Chondrocyte (in vitro differentiated cells): ENCODE data around the gene LRRC63. TPM values are rescaled to one million over a fixed set of nuclear protein-coding genes. Genes with fewer than 3 reads are reported as not detected.

Experiments
- DNase-seq: peaks from one replicate; pipeline ENCODE4 v3.0.0; 2021; ENCODE audit warnings: mixed read lengths, low spot score
- H3K27ac Mint-ChIP-seq: one replicate; pipeline ENCODE4 v1.8.0; 2021; ENCODE audit warnings: mild to moderate bottlenecking, moderate library complexity, mixed read lengths; ENCODE audit not compliant: unreplicated experiment
- H3K27me3 Mint-ChIP-seq: 2 replicates; pipeline ENCODE4 v1.8.0; 2021; ENCODE audit warnings: low read depth, mixed read lengths
- H3K36me3 Mint-ChIP-seq: 2 replicates; pipeline ENCODE4 v1.8.0; 2021; ENCODE audit warnings: low read depth, mixed read lengths
- H3K4me1 Mint-ChIP-seq: 2 replicates; pipeline ENCODE4 v1.8.0; 2021; ENCODE audit warnings: low read depth, mild to moderate bottlenecking, mixed read lengths
- H3K4me3 Mint-ChIP-seq: one replicate; pipeline ENCODE4 v1.8.0; 2021; ENCODE audit warnings: mild to moderate bottlenecking, moderate library complexity, mixed read lengths; ENCODE audit not compliant: unreplicated experiment
- H3K9me3 Mint-ChIP-seq: 2 replicates; pipeline ENCODE4 v1.8.0; 2021; ENCODE audit warnings: low read depth, mixed read lengths
- CTCF ChIP-seq: fragments of 200-600 bp; sonication (generic); IDR thresholded peaks from 2 replicates; pipeline ENCODE4 v1.5.0; 2021; ENCODE audit warnings: antibody characterized with exemption, mild to moderate bottlenecking, moderate library complexity
- total RNA-seq: library from RNA; stranded (reverse); gene quantifications from 3 replicates; pipeline ENCODE4 v1.2.1, GENCODE V29; 2021

LRRC63 gene
- total RNA-seq, 1 donor from 2014 or later, result 0.15 TPM

- no peak for TF ChIP-seq CTCF
- no peaks in the 10 kb centered on the region for H3K36me3 Mint-ChIP-seq
- H3K9me3 Mint-ChIP-seq, result no peaks in the 10 kb centered on the region
- H3K27ac Mint-ChIP-seq, result no peak overlapping the region
- H3K4me1 Mint-ChIP-seq, result no peaks in the 10 kb centered on the region
- H3K27me3 Mint-ChIP-seq, result no peaks in the 10 kb centered on the region
- H3K4me3 Mint-ChIP-seq, result no peak overlapping the region
- no peak for DNase-seq
Measured at GRCh38 chr13:46202188-46202795, 9.4 kb upstream of the LRRC63 start.

GRCh38 chr13:46202966-46203365 lies 8.8 kb upstream of the LRRC63 start:
- no peaks in the 10 kb centered on the region for H3K4me1 Mint-ChIP-seq
- DNase-seq, result no peak
- no peak overlapping the region for H3K27ac Mint-ChIP-seq
- H3K4me3 Mint-ChIP-seq, result no peak overlapping the region
- TF ChIP-seq CTCF, result no peak
- H3K36me3 Mint-ChIP-seq, result no peaks in the 10 kb centered on the region
- H3K9me3 Mint-ChIP-seq, result no peaks in the 10 kb centered on the region
- H3K27me3 Mint-ChIP-seq, result no peaks in the 10 kb centered on the region

GRCh38 chr13:46206143-46206542 lies 5.6 kb upstream of the LRRC63 start:
- H3K9me3 Mint-ChIP-seq, result no peaks in the 10 kb centered on the region
- no peaks in the 10 kb centered on the region for H3K36me3 Mint-ChIP-seq
- no peak for DNase-seq
- peaks cover under 1% of the 10 kb centered on the region for H3K27me3 Mint-ChIP-seq
- H3K4me3 Mint-ChIP-seq, result no peak overlapping the region
- H3K27ac Mint-ChIP-seq, result no peak overlapping the region
- no peak for TF ChIP-seq CTCF
- peaks cover 2% of the 10 kb centered on the region for H3K4me1 Mint-ChIP-seq

- Mint-ChIP-seq H3K4me3 (no peak overlapping the region), H3K36me3 (no peaks in the 10 kb centered on the region), H3K27ac (no peak overlapping the region), H3K9me3 (no peaks in the 10 kb centered on the region), H3K4me1 (peaks cover 11% of the 10 kb centered on the region), H3K27me3 (peaks cover 1% of the 10 kb centered on the region)
- DNase-seq, result no peak
- TF ChIP-seq CTCF, result no peak
Measured at GRCh38 chr13:46207828-46208227, 3.9 kb upstream of the LRRC63 start.

- Mint-ChIP-seq H3K27me3 (peaks cover 1% of the 10 kb centered on the region), H3K4me3 (peak overlapping the region; percentile 74), H3K36me3 (no peaks in the 10 kb centered on the region), H3K4me1 (peaks cover 11% of the 10 kb centered on the region), H3K9me3 (peaks cover under 1% of the 10 kb centered on the region), H3K27ac (no peak overlapping the region)
- no peak for TF ChIP-seq CTCF
- DNase-seq, result no peak
Measured at GRCh38 chr13:46210362-46211083, 1.2 kb upstream of the LRRC63 start.
